HEK293 (cell line): ENCODE measurements around the gene RPS27.
A peak's percentile ranks its signal among the peaks of the same experiment; 100 is the strongest.

Experiments used
- CTCF ChIA-PET: fragments of 350-600 bp; formaldehyde crosslinking; extraction: SDS; loops from one replicate; lab custom pipeline; 2021; ENCODE audit warnings: antibody characterized with exemption; lab: Yijun Ruan, JAX
- POLR2A ChIA-PET: fragments of 300-600 bp; formaldehyde crosslinking; extraction: SDS; loops from one replicate; lab custom pipeline; 2020; ENCODE audit warnings: antibody characterized with exemption, inconsistent platforms; lab: Yijun Ruan, JAX
- H3K27ac ChIP-seq: fragments of 200-500 bp; sonication (Bioruptor generic); 2 replicates; pipeline ENCODE4 v1.5.1; 2014; ENCODE audit warnings: low read depth, low read length, control low read depth, inconsistent platforms; ENCODE audit errors: extremely low read depth
- H3K36me3 ChIP-seq, 2 experiments: fragments of 200-500 bp in 1 of 2; sonication (Bioruptor generic) in 1 of 2; 1 replicate in 1 of 2; 2 replicates in 1 of 2; pipeline ENCODE4 v1.5.1; 2014 to 2017; ENCODE audit warnings: inconsistent platforms in 2 of 2, low read length in 2 of 2; ENCODE audit not compliant: control insufficient read depth in 2 of 2, insufficient read depth in 1 of 2
- H3K4me1 ChIP-seq: fragments of 200-500 bp; sonication (Bioruptor generic); 2 replicates; pipeline ENCODE4 v1.5.1; 2014; ENCODE audit warnings: mild to moderate bottlenecking, low read length, inconsistent platforms; ENCODE audit not compliant: control insufficient read depth, insufficient read depth
- H3K4me3 ChIP-seq: 2 replicates; pipeline ENCODE4 v1.5.1; 2011; ENCODE audit warnings: low read depth, mild to moderate bottlenecking, control low read depth, low read length, moderate library complexity
- H3K9me3 ChIP-seq: fragments of 200-500 bp; sonication (Bioruptor generic); 2 replicates; pipeline ENCODE4 v1.5.1; 2014; ENCODE audit warnings: low read depth, low read length, inconsistent platforms; ENCODE audit not compliant: control insufficient read depth, insufficient read depth
- CTCF ChIP-seq: fragments of 450-650 bp; formaldehyde crosslinking; IDR thresholded peaks from 2 replicates; pipeline ENCODE4 v1.5.1; 2016; ENCODE audit warnings: missing biosample characterization, missing genetic modification characterization
- ELK4 ChIP-seq: IDR thresholded peaks from 2 replicates; pipeline ENCODE4 v1.6.1; 2011; ENCODE audit warnings: mild to moderate bottlenecking, low read depth, low read length, borderline replicate concordance
- GLIS1 ChIP-seq: fragments of 450-650 bp; formaldehyde crosslinking; IDR thresholded peaks from 2 replicates; pipeline ENCODE4 v1.5.1; 2016; ENCODE audit warnings: missing biosample characterization, missing genetic modification characterization
- INSM2 ChIP-seq: fragments of 450-650 bp; formaldehyde crosslinking; IDR thresholded peaks from 2 replicates; pipeline ENCODE4 v1.5.1; 2016; ENCODE audit warnings: missing biosample characterization, missing genetic modification characterization
- OSR2 ChIP-seq: fragments of 450-650 bp; formaldehyde crosslinking; IDR thresholded peaks from 2 replicates; pipeline ENCODE4 v1.5.1; 2016; ENCODE audit warnings: missing biosample characterization, missing genetic modification characterization
- PRDM1 ChIP-seq: fragments of 450-650 bp; formaldehyde crosslinking; IDR thresholded peaks from 2 replicates; pipeline ENCODE4; 2016; ENCODE audit warnings: missing biosample characterization, missing genetic modification characterization
- ZNF10 ChIP-seq: fragments of 450-650 bp; formaldehyde crosslinking; IDR thresholded peaks from 2 replicates; pipeline ENCODE4 v1.5.1; 2017; ENCODE audit warnings: missing biosample characterization, missing genetic modification characterization
- ZNF202 ChIP-seq: fragments of 450-650 bp; formaldehyde crosslinking; IDR thresholded peaks from 2 replicates; pipeline ENCODE4 v1.5.1; 2016; ENCODE audit warnings: missing biosample characterization, missing genetic modification characterization, borderline replicate concordance
- ZNF239 ChIP-seq: fragments of 450-650 bp; formaldehyde crosslinking; IDR thresholded peaks from 2 replicates; pipeline ENCODE4 v1.5.1; 2016; ENCODE audit warnings: missing biosample characterization, missing genetic modification characterization
- ZNF292 ChIP-seq: fragments of 450-650 bp; formaldehyde crosslinking; IDR thresholded peaks from 2 replicates; pipeline ENCODE4 v1.5.1; 2016; ENCODE audit warnings: low read depth, missing biosample characterization, missing genetic modification characterization, borderline replicate concordance
- ZNF341 ChIP-seq: fragments of 450-650 bp; formaldehyde crosslinking; IDR thresholded peaks from 2 replicates; pipeline ENCODE4; 2016; ENCODE audit warnings: low read depth, missing biosample characterization, missing genetic modification characterization
- ZNF404 ChIP-seq: fragments of 450-650 bp; formaldehyde crosslinking; IDR thresholded peaks from 2 replicates; pipeline ENCODE4 v1.5.1; 2017; ENCODE audit warnings: missing biosample characterization, missing genetic modification characterization
- ZNF433 ChIP-seq: fragments of 450-650 bp; formaldehyde crosslinking; IDR thresholded peaks from 2 replicates; pipeline ENCODE4 v1.5.1; 2016; ENCODE audit warnings: missing biosample characterization, missing genetic modification characterization, low read depth
- ZNF518A ChIP-seq: fragments of 450-650 bp; formaldehyde crosslinking; conservative IDR thresholded peaks from 2 replicates; pipeline ENCODE4 v1.5.1; 2016; ENCODE audit warnings: low read depth, missing biosample characterization, missing genetic modification characterization
- ZNF76 ChIP-seq: fragments of 450-650 bp; formaldehyde crosslinking; IDR thresholded peaks from 2 replicates; pipeline ENCODE4; 2016; ENCODE audit warnings: low read depth, missing biosample characterization, missing genetic modification characterization, borderline replicate concordance
- ZNF785 ChIP-seq: fragments of 450-650 bp; formaldehyde crosslinking; IDR thresholded peaks from 2 replicates; pipeline ENCODE4 v1.5.1; 2016; ENCODE audit warnings: missing biosample characterization, missing genetic modification characterization
- ZXDB ChIP-seq: fragments of 450-650 bp; formaldehyde crosslinking; IDR thresholded peaks from 2 replicates; pipeline ENCODE4 v1.5.1; 2016; ENCODE audit warnings: missing biosample characterization, missing genetic modification characterization
- TF ChIP-seq, protein P1 (sequence below): fragments of 450-650 bp; formaldehyde crosslinking; IDR thresholded peaks from 2 replicates; pipeline ENCODE4 v1.5.1; 2017; ENCODE audit warnings: missing biosample characterization, missing genetic modification characterization
- TF ChIP-seq, protein P2 (sequence below): fragments of 450-650 bp; formaldehyde crosslinking; IDR thresholded peaks from 2 replicates; pipeline ENCODE4 v1.5.1; 2017; ENCODE audit warnings: missing biosample characterization, missing genetic modification characterization
- TF ChIP-seq, protein P3 (sequence below): fragments of 450-650 bp; formaldehyde crosslinking; IDR thresholded peaks from 2 replicates; pipeline ENCODE4 v1.5.1; 2016; ENCODE audit warnings: missing biosample characterization, missing genetic modification characterization

Gene RPS27

DNA sequence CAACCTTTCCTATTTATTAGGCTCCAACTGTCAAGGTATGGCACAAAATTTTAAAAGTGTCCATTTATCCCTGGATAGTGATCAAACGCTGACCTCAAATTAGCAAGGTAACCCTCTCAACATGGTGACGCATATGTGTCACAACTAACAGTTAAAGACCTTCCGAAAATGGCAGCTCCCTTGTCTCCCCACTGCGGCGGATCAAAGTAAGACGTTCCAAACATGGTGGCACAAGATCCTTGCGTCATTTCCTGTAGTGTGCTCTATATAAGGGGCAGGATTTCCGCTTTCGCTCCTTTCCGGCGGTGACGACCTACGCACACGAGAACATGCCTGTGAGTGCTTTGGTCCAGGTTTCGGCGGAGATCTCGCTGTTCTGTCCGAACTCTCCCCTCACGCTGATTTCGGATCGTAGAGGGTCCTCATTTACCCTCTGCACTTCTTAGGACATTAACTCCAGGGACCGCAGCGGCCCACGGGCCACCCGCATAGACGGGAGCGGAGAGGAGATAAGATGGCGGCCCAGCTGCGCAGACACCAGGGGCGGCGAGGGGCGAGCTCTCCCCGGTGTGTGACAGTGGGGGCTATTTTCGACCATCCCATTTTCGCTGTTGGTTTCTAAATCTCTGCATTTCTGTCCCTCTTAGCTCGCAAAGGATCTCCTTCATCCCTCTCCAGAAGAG is at the start of gene RPS27:
Gene RPS27, plus strand, starts transcription at position 295 of the 683 bp plus-strand sequence. Its CDS starts 35 bp downstream, at position 330.
- H3K4me3 ChIP-seq = peak within 1 kb of the TSS; percentile 93
- CTCF ChIA-PET = interaction anchor here (0.6 to 2.1 kb wide), 4 partner anchors 32 to 194 kb away, joined by 3 to 7 read pairs (median 4); no protein-coding TSS in a partner anchor
- peak within 1 kb of the TSS; percentile 67 for H3K27ac ChIP-seq
- H3K9me3 ChIP-seq = no peaks in the 10 kb centered on the region
- POLR2A ChIA-PET = interaction anchor here (0.6 to 6.3 kb wide), 66 partner anchors 8 to 638 kb away, joined by 3 to 114 read pairs (median 4); partner anchors contain the start of genes ATP8B2, CHTOP, CREB3L4 and CRTC2
- peaks cover 3% of the 10 kb centered on the region; the same call in 1 of the 2 replicates for H3K4me1 ChIP-seq
- H3K36me3 ChIP-seq = peaks cover 34 to 44% of the 10 kb centered on the region in 2 experiments
- TF ChIP-seq ZNF341 (peak; percentile 85), OSR2 (no peak), ELK4 (peak; percentile 81), ZNF239 (tag by site-specific recombination) (no peak), INSM2 (tag by site-specific recombination) (peak; percentile 78; the same call in 1 of the 2 replicates), ZNF404 (tag by site-specific recombination) (no peak), CTCF (tag by site-specific recombination) (no peak), PRDM1 (tag by site-specific recombination) (peak; percentile 39; the same call in 1 of the 2 replicates), ZNF518A (tag by site-specific recombination) (peak; percentile 96), ZNF76 (peak; percentile 90; the same call in 1 of the 2 replicates), ZNF202 (tag by site-specific recombination) (no peak), GLIS1 (tag by site-specific recombination) (no peak; the same call in 1 of the 2 replicates), ZNF785 (tag by site-specific recombination) (no peak), ZXDB (tag by site-specific recombination) (peak; percentile 94), ZNF292 (tag by site-specific recombination) (no peak), ZNF10 (tag by site-specific recombination) (peak; percentile 51; the same call in 1 of the 2 replicates), ZNF433 (no peak)
- TF ChIP-seq, protein P1, sequence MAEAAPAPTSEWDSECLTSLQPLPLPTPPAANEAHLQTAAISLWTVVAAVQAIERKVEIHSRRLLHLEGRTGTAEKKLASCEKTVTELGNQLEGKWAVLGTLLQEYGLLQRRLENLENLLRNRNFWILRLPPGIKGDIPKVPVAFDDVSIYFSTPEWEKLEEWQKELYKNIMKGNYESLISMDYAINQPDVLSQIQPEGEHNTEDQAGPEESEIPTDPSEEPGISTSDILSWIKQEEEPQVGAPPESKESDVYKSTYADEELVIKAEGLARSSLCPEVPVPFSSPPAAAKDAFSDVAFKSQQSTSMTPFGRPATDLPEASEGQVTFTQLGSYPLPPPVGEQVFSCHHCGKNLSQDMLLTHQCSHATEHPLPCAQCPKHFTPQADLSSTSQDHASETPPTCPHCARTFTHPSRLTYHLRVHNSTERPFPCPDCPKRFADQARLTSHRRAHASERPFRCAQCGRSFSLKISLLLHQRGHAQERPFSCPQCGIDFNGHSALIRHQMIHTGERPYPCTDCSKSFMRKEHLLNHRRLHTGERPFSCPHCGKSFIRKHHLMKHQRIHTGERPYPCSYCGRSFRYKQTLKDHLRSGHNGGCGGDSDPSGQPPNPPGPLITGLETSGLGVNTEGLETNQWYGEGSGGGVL (tag by site-specific recombination) = no peak
- TF ChIP-seq, protein P2, sequence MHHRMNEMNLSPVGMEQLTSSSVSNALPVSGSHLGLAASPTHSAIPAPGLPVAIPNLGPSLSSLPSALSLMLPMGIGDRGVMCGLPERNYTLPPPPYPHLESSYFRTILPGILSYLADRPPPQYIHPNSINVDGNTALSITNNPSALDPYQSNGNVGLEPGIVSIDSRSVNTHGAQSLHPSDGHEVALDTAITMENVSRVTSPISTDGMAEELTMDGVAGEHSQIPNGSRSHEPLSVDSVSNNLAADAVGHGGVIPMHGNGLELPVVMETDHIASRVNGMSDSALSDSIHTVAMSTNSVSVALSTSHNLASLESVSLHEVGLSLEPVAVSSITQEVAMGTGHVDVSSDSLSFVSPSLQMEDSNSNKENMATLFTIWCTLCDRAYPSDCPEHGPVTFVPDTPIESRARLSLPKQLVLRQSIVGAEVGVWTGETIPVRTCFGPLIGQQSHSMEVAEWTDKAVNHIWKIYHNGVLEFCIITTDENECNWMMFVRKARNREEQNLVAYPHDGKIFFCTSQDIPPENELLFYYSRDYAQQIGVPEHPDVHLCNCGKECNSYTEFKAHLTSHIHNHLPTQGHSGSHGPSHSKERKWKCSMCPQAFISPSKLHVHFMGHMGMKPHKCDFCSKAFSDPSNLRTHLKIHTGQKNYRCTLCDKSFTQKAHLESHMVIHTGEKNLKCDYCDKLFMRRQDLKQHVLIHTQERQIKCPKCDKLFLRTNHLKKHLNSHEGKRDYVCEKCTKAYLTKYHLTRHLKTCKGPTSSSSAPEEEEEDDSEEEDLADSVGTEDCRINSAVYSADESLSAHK (tag by site-specific recombination) = 0 out of 2 replicates have a peak, but pooled peaks have one; percentile 16
- TF ChIP-seq, protein P3, sequence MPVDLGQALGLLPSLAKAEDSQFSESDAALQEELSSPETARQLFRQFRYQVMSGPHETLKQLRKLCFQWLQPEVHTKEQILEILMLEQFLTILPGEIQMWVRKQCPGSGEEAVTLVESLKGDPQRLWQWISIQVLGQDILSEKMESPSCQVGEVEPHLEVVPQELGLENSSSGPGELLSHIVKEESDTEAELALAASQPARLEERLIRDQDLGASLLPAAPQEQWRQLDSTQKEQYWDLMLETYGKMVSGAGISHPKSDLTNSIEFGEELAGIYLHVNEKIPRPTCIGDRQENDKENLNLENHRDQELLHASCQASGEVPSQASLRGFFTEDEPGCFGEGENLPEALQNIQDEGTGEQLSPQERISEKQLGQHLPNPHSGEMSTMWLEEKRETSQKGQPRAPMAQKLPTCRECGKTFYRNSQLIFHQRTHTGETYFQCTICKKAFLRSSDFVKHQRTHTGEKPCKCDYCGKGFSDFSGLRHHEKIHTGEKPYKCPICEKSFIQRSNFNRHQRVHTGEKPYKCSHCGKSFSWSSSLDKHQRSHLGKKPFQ (tag by site-specific recombination) = 0 out of 2 replicates have a peak, but pooled peaks have one; percentile 30
